Endodermal cell (in vitro differentiated cells): ENCODE measurements around the gene CLCA2. TPM values are rescaled to one million over a fixed set of nuclear protein-coding genes. Genes with fewer than 3 reads are reported as not detected.

Source experiments
- DNase-seq: peaks from one replicate; pipeline ENCODE4 v3.0.0-alpha.2; 2017
- H3K27ac ChIP-seq: 2 replicates; pipeline ENCODE4 v1.5.1; 2013; ENCODE audit warnings: mild to moderate bottlenecking, low read depth, low read length, moderate library complexity
- H3K27me3 ChIP-seq: 2 replicates; pipeline ENCODE4 v1.6.1; 2013; ENCODE audit warnings: mild to moderate bottlenecking, low read length, moderate library complexity; ENCODE audit not compliant: insufficient read depth, control insufficient read depth, poor library complexity, severe bottlenecking
- H3K36me3 ChIP-seq: 2 replicates; pipeline ENCODE4 v1.7.0; 2013; ENCODE audit warnings: mild to moderate bottlenecking, low read length, moderate library complexity; ENCODE audit not compliant: control insufficient read depth, insufficient read depth
- H3K4me1 ChIP-seq: one replicate; pipeline ENCODE4 v1.7.0; 2013; ENCODE audit warnings: low read length; ENCODE audit not compliant: control insufficient read depth, insufficient read depth
- H3K4me3 ChIP-seq: 2 replicates; pipeline ENCODE4 v1.5.1; 2013; ENCODE audit warnings: mild to moderate bottlenecking, low read length, moderate library complexity
- H3K9ac ChIP-seq: 2 replicates; pipeline ENCODE4 v1.6.1; 2013; ENCODE audit warnings: mild to moderate bottlenecking, low read length, moderate library complexity; ENCODE audit not compliant: poor library complexity, severe bottlenecking; ENCODE audit errors: extremely low read depth
- H3K9me3 ChIP-seq: 2 replicates; pipeline ENCODE4 v1.6.1; 2013; ENCODE audit warnings: mild to moderate bottlenecking, low read length, moderate library complexity; ENCODE audit not compliant: control insufficient read depth
- H3K27ac Mint-ChIP-seq: 2 replicates; pipeline ENCODE4 v1.8.0; 2020; ENCODE audit warnings: mixed read lengths
- H3K27me3 Mint-ChIP-seq: 2 replicates; pipeline ENCODE4 v1.8.0; 2021; ENCODE audit warnings: mild to moderate bottlenecking, mixed read lengths; ENCODE audit not compliant: insufficient read depth
- H3K36me3 Mint-ChIP-seq: 2 replicates; pipeline ENCODE4 v1.8.0; 2020; ENCODE audit warnings: low read depth, mixed read lengths
- H3K4me1 Mint-ChIP-seq: 2 replicates; pipeline ENCODE4 v1.8.0; 2020; ENCODE audit warnings: mixed read lengths
- H3K4me3 Mint-ChIP-seq: 2 replicates; pipeline ENCODE4 v1.8.0; 2020; ENCODE audit warnings: mild to moderate bottlenecking, moderate library complexity, mixed read lengths
- H3K9me3 Mint-ChIP-seq: 2 replicates; pipeline ENCODE4 v1.8.0; 2020; ENCODE audit warnings: mild to moderate bottlenecking, mixed read lengths
- CTCF ChIP-seq: fragments of 200-600 bp; sonication (generic); conservative IDR thresholded peaks from 2 replicates; pipeline ENCODE4 v1.5.0; 2021; ENCODE audit warnings: antibody characterized with exemption, mild to moderate bottlenecking
- WGBS, 2 experiments: methylation state at CpG; one replicate each; pipeline versions ENCODE4 v1.1.5 to v1.1.7; 2013; ENCODE audit warnings: missing lambda C conversion rate in 2 of 2, mixed read lengths in 1 of 2; ENCODE audit not compliant: insufficient coverage in 1 of 2, insufficient read length in 1 of 2; 5-methylcytosine and 5-hydroxymethylcytosine counted together
- total RNA-seq, 2 donors: library from RNA; stranded (reverse); fragmentation: NEBNext Ultra II Directional in 1 of 2; extraction: Animal tissue kit (Norgen Biotek cat#: 25700) in 1 of 2; gene quantifications; 2 replicates in 1 of 2; 3 replicates in 1 of 2; pipeline ENCODE4 v1.2.1, GENCODE V29; 2021

The CLCA2 gene
- total RNA-seq, 2 donors from 2014 or later, result not detected

DNA sequence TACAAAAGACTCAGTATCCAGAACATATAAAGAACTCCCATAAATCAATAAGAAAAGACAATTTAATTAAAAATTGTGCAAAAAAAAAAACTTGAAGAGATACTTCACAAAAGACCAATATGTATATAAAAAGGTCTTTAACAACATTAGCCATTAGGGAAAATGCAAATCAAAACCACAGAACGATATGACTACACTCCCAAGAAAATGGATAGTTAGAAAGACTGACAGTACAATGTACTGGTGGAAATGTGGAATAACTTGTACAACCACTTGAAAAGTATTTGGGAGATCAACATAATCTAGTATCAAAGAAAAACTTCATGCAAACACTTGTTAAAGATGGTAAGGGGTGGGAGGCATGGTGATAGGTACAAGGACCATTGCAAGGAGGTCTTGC lies 40.8 kb downstream of the CLCA2 start:
- peaks cover 5% of the 10 kb centered on the region for H3K9me3 ChIP-seq
- peaks cover 42% of the 10 kb centered on the region for H3K4me1 Mint-ChIP-seq
- no peaks in the 10 kb centered on the region for H3K36me3 ChIP-seq
- H3K27me3 ChIP-seq, result no peaks in the 10 kb centered on the region
- H3K9ac ChIP-seq, result no peak overlapping the region
- no peak overlapping the region for H3K27ac Mint-ChIP-seq
- no peak overlapping the region for H3K27ac ChIP-seq
- H3K4me1 ChIP-seq, result peaks cover 4% of the 10 kb centered on the region
- H3K27me3 Mint-ChIP-seq, result no peaks in the 10 kb centered on the region
- H3K4me3 Mint-ChIP-seq, result no peak overlapping the region
- H3K36me3 Mint-ChIP-seq, result no peaks in the 10 kb centered on the region
- 86 to 100% methylated on average over 1 of the region's 1 CpG for whole genome bisulfite sequencing, 2 experiments
- TF ChIP-seq CTCF, result no peak
- H3K4me3 ChIP-seq, result no peak overlapping the region
- no peak for DNase-seq
- peaks cover 2% of the 10 kb centered on the region for H3K9me3 Mint-ChIP-seq

GRCh38 chr1:86466109-86466844 lies 42.3 kb downstream of the CLCA2 start:
- Histone ChIP-seq H3K27ac (no peak overlapping the region), H3K36me3 (no peaks in the 10 kb centered on the region), H3K4me1 (peaks cover 4% of the 10 kb centered on the region), H3K9me3 (peaks cover 5% of the 10 kb centered on the region), H3K9ac (no peak overlapping the region), H3K27me3 (no peaks in the 10 kb centered on the region), H3K4me3 (no peak overlapping the region)
- no peak for DNase-seq
- H3K27me3 Mint-ChIP-seq, result peaks cover 5% of the 10 kb centered on the region
- H3K36me3 Mint-ChIP-seq, result no peaks in the 10 kb centered on the region
- WGBS, 2 experiments, result 91% methylated on average over 2 of the region's 2 CpGs; no CpG with 5 or more reads in 1 of the 2 experiments
- peaks cover 28% of the 10 kb centered on the region for H3K4me1 Mint-ChIP-seq
- no peak overlapping the region for H3K4me3 Mint-ChIP-seq
- peaks cover 2% of the 10 kb centered on the region for H3K9me3 Mint-ChIP-seq
- no peak overlapping the region for H3K27ac Mint-ChIP-seq
- no peak for TF ChIP-seq CTCF

DNA sequence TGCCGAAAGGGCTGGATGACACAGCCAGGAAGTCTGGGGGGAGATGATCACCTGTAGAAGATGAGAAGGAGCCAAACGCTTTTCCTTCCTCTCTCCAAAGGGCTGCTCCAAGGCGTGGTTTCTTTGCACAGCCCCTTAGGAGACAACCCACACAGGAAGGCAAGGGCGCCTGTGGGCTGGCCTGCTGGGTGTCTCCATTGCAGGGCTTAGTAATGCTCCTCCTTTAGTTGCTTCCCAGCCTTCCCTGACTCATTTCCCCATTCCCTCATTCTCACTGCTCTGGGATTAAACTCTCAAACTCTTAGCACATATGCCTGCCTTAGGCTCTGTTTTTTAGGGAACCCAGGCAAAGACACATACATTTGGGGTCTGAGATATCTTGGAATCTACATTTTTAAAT lies 43.0 kb downstream of the CLCA2 start:
- Mint-ChIP-seq H3K36me3 (no peaks in the 10 kb centered on the region), H3K4me3 (no peak overlapping the region), H3K4me1 (peaks cover 25% of the 10 kb centered on the region), H3K27ac (no peak overlapping the region), H3K9me3 (no peaks in the 10 kb centered on the region), H3K27me3 (peaks cover 5% of the 10 kb centered on the region)
- no peaks in the 10 kb centered on the region for H3K36me3 ChIP-seq
- no peaks in the 10 kb centered on the region for H3K27me3 ChIP-seq
- no peak overlapping the region for H3K9ac ChIP-seq
- no peak for TF ChIP-seq CTCF
- DNase-seq, result no peak
- no peak overlapping the region for H3K4me3 ChIP-seq
- H3K27ac ChIP-seq, result no peak overlapping the region
- WGBS, 2 experiments, result 74 to 94% methylated on average over 2 to 4 of the region's 4 CpGs
- H3K4me1 ChIP-seq, result peaks cover 4% of the 10 kb centered on the region
- H3K9me3 ChIP-seq, result peaks cover 5% of the 10 kb centered on the region
